Eye (tissue), 1 donor: ENCODE measurements around the gene EDEM2.
"Not testable (repeated sequence)": the region's sequence is repeated elsewhere in the genome, so short reads cannot be mapped to it uniquely, and the experiment has no call there.

Source experiments
- DNase-seq: peaks from one replicate; pipeline ENCODE4 v3.0.0-alpha.2; 2015

EDEM2 gene, protein sequence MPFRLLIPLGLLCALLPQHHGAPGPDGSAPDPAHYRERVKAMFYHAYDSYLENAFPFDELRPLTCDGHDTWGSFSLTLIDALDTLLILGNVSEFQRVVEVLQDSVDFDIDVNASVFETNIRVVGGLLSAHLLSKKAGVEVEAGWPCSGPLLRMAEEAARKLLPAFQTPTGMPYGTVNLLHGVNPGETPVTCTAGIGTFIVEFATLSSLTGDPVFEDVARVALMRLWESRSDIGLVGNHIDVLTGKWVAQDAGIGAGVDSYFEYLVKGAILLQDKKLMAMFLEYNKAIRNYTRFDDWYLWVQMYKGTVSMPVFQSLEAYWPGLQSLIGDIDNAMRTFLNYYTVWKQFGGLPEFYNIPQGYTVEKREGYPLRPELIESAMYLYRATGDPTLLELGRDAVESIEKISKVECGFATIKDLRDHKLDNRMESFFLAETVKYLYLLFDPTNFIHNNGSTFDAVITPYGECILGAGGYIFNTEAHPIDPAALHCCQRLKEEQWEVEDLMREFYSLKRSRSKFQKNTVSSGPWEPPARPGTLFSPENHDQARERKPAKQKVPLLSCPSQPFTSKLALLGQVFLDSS

DNA sequence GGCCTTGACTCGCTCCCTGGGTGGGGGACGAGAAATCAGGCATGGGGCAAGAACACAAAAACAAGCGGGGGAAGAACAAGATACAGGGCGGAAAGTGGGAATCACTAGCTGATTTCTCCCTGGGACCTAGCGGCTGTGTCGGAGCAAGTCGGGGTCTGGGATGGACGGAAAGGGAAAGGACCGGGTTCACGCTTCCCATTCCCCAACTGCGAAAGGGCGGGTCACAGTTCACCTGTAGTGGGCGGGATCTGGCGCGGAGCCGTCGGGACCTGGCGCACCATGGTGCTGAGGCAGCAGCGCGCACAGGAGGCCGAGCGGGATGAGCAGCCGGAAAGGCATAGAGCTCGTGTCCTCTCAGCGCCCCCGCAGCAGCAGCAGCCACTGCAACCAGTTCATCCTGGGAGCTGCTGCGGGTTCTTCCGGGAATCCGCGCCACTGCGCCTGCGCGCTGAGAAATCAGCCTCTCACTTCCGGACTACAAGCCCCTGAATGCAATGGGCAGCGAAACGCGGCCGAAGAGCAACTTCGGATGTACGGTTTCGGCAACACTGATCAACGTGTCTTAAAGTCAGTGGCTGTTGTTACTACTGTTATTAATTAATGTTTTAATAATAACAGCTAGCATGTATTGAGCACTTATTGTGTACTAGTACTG is at the start of gene EDEM2:
TSS of gene EDEM2 (minus strand) at position 417 of the 655 bp plus-strand sequence. CDS start at position 339, 78 bp downstream.
- peak; percentile 98 for DNase-seq

DNA sequence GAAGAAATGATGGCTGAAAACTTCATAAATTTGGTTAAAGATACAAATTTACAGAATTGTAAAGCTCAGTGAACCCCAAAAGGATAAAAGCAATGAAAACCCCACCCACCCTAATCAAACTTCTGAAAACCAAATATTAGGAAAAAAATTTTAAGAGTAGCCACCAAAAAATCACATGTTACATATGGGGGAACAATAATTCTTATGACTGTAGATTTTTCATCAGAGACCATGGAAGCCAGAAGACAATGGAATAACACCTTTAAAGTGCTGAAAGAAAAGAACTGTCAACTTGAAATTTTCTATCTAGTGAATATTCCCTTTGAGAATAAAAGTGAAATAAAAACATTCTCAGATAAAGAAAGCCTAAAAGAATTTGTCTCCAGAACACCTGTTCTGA is 49.2 kb upstream of the EDEM2 start:
- DNase-seq: no peak

DNA sequence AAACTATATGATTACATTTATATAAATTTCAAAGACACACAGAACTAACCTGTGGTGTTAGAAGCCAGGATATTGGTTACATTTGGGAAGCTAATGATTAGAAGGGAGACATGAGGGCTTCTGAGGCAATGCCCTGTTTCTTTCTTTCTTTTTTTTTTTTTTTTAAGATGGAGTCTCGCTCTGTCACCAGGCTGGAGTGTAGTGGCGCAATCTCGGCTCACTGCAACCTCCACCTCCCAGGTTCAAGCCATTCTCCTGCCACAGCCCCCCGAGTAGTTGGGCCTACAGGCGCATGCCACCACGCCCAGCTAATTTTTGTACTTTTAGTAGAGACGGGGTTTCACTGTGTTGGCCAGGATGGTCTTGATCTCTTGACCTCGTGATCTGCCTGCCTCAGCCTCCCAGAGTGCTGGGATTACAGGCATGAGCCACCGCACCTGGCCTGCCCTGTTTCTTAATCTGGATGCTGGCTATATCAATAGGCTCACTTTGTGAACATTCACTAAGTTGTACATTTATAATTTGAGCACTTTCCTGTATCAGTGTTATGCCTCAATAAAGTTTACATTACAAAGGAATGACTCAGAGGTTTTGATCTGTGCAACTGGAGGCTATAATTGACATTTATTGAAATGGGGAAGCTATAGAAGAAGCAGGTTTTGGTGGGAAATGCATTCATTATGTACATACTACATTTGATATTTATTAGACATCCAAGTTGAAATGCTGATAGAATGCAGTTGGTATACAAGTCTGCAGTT is 46.1 kb upstream of the EDEM2 start:
- DNase-seq: not testable (repeated sequence)

DNA sequence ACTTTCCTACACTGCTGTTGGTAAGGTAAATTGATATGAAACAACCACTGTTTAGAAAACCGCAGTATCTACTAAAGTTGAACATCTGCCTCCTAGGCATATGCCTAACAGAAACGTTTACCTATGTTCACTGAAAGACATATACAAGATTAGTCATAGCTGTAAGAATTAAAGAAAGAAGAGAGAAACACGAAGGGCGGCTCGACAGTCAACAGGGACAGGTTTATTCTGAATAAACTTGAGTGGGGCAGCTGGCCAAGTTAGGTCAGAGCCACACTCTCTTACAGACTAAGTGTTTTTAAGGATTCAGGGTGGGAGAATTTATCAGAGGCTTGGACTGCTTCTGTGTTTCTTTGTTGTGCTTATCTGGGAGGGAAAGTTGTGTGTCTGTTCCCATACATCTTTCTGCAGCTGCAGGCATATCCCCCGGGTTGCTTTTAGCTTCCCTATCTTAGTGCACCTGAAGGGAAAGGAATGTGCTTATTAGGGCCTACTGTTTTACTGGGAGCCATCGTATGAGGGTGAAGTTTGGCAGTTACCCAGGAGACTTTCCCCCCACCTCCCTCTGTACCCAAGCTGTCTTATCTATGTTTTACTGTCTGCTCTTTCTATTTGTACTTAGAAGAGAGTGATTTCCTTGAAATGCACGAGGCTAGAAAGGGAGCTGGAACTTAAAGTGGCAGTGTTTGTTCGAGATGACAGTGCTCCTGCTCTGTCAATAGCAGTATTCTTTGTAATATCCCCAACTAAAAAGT is 45.2 kb upstream of the EDEM2 start:
- no peak for DNase-seq

DNA sequence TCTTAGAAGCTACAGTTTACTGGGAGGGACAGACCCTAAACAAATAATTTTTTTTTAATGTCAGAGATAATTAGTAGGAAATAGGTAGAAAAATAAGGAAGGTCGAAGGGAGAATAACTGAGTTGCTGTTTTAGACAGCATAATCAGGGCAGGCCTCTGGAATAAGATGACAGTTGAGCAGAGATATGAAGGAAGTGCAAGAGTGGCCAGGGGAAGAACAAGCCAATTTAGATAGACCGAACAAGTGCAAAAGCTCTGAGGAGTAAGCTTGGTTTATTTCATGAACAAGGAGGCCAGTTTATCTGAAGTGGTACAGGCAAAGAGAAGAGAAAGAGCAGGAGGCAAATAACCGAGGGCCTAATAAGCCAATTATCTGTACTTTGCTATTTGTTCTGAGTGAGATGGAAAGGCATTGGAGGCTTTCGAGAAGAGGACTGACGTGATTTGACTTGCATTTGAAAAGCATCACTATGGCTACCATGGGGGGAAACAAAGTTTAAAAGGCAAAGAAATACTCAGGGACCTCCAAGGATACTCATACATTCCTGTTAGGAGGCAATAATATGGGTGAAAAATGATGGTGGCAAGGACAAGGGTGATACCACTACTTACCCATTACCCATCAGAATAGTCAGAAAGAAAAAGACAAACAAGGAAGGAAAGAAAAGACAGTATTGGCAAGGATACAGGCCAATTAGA is 44.4 kb upstream of the EDEM2 start:
- DNase-seq: no peak

DNA sequence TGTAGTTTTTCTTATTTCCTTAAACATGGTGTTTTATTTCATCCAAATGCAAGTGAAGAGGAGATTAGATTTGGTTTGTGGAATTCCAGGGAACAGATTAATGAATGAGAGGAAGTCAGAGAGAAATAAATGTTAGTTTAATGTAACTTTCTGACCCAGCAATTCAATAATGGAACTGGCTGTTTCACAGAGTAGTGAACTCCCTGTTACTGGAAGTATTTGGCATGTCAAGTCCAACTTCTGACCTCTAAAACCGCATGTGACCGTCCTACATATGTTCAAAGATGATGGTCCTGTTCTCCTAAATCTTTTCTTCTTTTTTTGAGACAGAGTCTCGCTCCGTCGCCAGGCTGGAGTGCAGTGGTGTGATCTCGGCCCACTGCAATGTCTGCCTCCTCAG is 43.4 kb upstream of the EDEM2 start:
- no peak for DNase-seq

DNA sequence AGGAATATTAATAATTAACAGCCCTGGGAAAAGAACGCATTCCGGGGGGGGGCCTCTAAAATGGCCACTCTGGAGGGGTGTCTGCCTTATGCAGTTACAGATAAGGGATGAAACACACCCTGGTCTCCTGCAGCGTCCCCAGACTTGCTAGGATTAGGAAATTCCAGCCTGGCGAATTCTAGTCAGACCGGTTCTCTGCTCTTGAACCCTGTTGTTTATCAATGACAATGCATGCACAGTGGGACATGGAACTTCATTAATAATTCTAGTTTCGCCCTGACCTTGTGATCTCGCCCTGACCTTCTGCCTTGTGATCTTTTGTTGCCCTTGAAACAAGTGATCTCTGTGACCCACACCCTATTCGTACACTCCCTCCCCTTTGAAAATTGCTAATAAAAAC is 42.1 kb upstream of the EDEM2 start:
- DNase-seq: not testable (repeated sequence)

DNA sequence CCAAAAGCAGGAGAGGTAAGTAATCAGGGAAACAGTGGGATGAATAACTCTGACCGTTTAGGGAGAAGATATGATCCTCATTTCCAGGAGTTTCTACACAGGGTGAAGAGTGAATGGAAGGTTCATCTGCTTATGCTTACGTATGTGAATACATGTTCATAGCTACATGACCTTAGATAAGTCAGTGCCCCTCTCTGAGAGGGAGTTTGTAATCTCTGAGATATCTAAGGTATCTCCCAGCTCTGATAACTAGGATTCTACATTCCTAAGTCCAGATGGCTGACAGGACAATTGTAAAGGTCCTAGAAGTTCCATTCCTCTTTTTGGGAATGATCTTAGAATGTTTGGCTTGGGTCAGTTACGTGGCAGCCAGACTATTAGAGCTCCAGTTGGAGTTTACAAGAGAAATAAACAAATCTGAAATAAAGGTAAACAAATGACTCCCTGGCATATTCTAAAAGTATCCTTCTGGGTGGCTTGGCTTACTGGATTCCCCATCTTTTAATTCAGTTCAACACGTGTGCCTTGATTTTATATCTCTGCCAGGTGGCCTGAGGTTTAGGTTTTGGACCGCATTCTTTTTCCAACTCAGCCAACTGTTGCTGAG is 40.6 kb upstream of the EDEM2 start:
- DNase-seq: no peak

DNA sequence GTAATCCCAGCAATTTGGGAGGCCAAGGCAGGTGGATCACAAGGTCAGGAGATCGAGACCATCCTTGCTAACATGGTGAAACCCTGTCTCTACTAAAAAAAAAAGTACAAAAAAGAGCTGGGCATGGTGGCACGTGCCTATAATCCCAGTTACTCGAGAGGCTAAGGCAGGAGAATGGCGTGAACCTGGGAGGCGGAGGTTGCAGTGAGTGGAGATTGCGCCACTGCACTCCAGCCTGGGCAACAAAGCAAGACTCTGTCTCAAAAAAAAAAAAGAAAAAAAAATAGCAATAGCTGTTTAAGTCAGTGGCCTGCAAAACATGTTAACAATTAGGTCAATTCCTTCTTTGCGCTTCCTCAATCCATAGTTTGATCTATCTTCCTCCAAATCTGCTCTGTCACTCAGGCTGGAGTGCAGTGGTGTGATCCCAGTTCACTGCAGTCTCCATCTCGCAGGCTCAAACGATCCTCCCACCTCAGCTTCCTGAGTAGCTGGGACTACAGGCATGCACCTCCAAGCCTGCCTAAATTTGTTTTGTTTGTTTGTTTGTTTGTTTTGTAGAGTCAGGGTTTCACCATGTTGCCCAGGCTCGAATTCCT is 39.7 kb upstream of the EDEM2 start:
- DNase-seq: not testable (repeated sequence)

DNA sequence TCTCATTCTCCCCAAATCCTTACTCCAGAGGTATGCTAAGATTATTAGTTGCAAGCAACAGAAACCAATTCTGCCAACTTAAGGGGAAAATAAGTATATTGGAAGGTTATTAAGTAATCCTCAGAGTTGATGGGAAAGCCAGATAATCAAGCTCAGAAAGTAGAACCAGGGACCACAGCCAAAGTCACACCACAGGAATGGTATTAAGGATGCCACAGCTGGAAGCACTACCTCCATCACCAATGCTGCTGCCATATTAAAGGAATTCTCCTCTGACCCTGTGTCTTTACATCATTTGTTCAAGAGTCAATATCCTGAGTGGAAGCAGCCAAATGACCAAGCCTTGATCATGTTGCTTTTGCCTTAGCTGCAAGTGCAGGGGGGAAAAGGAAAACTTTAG is 34.6 kb upstream of the EDEM2 start:
- no peak for DNase-seq

DNA sequence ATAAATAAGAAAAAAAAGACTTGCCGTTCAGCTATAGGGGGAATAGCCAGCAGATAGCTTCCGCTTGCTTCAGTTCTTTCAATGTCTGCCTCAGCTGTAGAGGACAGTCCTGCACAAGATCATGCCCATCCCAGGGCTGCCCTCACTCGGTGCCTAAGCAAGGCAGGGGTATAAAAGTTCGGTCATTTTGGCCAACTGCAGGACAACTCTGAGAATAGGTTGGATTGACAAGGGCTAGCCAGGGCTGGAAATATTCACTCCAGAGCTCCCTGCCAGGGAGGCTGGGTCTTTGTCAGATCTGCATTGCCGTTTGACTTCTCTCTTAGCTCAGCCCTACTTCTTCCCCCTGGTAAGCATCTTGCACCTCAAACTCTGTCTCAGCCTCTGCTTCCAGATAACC is 33.1 kb upstream of the EDEM2 start:
- DNase-seq: no peak

DNA sequence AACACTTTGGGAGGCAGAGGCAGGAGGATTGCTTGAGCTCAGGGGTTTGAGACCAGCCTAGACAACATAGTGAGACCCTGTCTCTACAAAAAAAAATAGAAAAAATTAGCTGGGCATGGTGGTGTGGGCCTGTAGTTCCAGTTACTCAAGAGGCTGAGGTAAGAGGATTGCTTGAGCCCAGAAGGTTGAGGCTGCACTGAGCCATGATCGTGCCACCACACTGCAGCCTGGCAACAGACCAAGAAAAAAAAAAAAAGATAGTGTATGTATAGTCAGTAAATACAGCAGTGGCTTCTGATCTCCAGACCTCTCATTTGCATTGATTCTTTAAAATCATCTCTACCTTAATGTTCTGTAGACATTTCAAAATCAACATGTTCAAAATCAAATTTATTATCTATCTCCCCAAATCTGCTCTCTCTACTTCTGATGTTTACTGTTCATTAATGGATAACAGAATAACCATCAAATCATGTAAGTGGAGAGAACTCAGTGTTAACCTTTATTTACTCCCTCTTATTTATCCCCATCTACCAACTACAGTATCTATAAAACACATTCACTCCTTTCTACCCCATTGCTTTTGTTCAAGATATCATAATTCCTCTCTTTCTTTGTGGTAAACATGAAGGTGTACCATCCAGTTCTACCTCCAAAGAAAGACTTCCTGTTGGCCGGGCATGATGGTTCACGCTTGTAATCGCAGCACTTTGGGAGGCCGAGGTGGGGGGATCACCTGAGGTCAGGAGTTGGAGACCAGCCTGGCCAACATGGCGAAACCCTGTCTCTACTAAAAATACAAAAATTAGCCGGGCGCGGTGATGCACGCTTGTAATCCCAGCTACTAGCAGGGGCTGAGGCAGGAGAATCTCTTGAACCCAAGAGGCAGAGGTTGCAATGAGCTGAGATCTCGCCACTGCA is 32.4 kb upstream of the EDEM2 start:
- no peak for DNase-seq

DNA sequence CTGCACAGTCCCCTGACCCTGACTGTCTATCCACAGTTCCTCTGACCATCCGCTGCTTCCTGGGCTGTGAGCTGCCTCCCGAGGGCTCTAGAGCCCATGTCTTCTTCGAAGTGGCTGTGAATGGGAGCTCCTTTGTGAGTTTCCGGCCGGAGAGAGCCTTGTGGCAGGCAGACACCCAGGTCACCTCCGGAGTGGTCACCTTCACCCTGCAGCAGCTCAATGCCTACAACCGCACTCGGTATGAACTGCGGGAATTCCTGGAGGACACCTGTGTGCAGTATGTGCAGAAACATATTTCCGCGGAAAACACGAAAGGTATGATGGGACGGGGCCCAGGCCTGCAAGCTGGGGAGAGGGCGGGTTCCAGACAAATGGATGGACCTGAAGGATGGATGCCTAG is 29.0 kb upstream of the EDEM2 start:
- DNase-seq: no peak

DNA sequence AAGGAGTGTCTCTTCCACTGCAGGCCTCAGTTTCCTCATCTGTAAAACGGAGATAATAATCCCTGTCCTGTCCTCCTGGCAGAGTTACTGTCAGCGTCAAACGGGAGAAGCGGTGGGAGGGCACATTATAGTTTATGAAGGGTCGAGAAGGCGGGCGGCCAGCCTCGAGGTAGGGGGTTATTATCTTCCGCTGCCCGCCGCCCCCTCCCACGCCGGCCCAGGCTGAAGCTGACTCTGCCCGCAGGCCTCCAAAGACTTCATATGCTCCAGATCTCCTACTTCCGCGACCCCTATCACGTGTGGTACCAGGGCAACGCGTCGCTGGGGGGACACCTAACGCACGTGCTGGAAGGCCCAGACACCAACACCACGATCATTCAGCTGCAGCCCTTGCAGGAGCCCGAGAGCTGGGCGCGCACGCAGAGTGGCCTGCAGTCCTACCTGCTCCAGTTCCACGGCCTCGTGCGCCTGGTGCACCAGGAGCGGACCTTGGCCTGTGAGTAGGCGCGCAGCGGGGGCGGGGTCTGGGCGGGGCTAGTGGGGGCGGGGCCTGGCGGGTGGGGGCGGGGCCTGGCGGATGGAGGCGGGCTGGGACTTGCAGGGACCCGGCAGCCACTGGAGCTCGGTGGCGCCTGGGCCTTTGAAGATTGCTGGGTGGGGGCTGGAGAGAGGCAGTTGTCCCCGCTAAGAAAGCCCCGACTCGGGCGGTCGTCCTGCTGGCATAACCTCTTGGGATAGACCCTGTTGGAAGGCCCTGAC is 27.5 kb upstream of the EDEM2 start:
- DNase-seq: peak; percentile 50

DNA sequence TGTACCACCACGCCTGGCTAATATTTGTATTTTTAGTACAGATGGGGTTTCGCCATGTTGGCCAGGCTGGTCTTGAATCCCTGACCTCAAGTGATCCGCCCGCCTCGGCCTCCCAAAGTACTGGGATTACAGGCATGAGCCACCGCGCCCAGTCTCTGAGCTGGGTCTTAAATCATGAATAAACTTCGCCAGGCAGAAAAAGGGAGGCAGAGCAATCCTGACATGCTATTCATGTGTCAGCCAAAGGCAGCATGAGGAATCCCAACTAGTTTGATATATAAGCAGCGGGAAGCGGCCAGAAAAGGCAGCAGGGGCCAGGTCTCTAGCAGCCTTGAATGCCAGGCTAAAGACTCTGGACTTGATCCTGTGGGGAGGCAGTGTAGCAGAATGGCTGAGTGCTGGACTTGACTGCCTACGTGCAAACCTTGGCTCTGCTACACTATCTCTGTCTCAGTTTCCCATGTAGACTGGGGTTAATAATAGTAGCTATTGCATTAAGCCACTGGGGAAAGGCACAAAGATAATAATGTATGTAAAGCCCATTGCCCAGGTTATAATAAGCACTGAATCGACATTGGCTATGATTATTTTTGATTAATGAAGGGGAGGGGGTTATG is 26.5 kb upstream of the EDEM2 start:
- no peak for DNase-seq

DNA sequence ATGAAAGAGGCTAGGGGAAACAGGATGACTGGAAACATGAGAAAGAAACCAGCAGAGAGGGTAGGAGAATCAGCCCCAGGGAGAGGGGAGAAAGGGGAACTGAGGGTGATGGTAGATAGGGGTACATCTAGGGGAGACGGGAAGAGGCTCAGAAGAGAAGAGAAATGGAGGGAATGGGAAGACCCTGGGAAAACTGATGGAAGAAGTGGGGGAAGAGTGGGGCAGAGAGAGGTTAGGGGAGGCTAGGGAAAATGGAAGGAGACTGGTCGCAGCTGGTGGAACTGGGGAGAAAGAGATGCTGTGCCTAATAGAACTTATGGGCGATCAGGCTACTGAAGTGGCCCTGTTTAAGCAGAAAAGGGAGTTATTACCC is 25.3 kb upstream of the EDEM2 start:
- no peak for DNase-seq

DNA sequence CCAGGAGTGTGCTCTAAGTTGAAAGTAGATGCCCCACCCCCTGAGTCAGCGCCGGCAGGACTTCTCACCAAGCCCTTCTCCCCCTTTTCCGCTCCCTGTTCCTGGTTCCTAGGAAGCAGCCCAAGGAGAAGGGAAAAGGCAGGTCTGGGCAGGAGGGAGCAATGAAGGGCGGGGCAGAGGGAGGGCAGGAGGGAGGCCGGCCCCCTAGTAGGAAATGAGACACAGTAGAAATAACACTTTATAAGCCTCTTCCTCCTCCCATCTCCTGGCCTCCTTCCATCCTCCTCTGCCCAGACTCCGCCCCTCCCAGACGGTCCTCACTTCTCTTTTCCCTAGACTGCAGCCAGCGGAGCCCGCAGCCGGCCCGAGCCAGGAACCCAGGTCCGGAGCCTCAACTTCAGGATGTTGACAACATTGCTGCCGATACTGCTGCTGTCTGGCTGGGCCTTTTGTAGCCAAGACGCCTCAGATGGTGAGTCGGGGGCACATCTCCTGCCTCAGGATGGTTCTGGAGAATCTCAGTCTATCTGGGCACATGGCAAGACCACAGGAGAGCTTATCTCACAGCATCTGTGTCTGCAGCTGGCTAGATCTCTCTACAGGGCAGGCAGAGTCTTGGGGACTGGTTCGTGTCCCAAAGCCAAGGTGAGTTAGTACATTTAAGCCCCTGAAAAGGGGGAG is 24.8 kb upstream of the EDEM2 start, which contains the start of gene PROCR:
TSS of gene PROCR (plus strand) at position 320 of the 681 bp plus-strand sequence. CDS start at position 403, 83 bp downstream.
- DNase-seq: peak; percentile 73

DNA sequence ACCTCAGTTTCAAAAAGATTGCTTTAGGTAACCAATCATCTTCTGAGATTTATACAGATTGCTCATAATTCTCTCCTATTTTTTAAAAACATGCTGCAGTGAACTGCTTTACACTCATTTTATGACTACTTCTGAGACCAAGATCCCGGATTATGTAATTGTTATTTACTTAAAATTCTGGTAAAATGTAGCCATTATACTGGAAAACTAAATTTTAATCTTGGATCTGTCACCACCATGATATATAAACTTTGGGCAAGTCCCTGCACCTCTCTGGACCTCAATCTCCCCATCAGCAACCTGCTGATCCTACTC is 24.3 kb upstream of the EDEM2 start:
- no peak for DNase-seq
